ENCODE results near the gene GAGE12H. TPM values are rescaled to one million over a fixed set of nuclear protein-coding genes. Genes with fewer than 3 reads are reported as not detected.
"Not testable (repeated sequence)": the region's sequence is repeated elsewhere in the genome, so short reads cannot be mapped to it uniquely, and the experiment has no call there.

GAGE12H gene, protein sequence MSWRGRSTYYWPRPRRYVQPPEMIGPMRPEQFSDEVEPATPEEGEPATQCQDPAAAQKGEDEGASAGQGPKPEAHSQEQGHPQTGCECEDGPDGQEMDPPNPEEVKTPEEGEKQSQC
- not detected in 2 replicates for total RNA-seq

DNA sequence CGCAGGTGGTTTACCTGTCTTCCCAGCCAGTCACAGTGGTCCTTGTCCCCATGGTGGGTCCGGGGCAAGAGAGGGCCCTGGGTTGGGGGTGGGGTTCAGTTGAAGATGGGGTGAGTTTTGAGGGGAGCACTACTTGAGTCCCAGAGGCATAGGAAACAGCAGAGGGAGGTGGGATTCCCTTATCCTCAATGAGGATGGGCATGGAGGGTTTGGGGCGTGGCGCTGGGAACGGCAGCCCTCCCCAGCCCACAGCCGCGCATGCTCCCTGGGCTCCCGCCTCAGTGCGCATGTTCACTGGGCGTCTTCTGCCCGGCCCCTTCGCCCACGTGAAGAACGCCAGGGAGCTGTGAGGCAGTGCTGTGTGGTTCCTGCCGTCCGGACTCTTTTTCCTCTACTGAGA lies at the start of gene GAGE12H:
Gene GAGE12H, plus strand, starts transcription at position 301 of the 400 bp plus-strand sequence. CDS start 1,155 bp downstream, outside the sequence.
- DNase-seq (ENCODE audit: extremely low read depth, low read depth, low spot score): not testable (repeated sequence)

DNA sequence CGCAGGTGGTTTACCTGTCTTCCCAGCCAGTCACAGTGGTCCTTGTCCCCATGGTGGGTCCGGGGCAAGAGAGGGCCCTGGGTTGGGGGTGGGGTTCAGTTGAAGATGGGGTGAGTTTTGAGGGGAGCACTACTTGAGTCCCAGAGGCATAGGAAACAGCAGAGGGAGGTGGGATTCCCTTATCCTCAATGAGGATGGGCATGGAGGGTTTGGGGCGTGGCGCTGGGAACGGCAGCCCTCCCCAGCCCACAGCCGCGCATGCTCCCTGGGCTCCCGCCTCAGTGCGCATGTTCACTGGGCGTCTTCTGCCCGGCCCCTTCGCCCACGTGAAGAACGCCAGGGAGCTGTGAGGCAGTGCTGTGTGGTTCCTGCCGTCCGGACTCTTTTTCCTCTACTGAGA lies 47.9 kb upstream of the GAGE12H start, which contains the start of gene GAGE12C:
Gene GAGE12C, plus strand, starts transcription at position 301 of the 400 bp plus-strand sequence. CDS start 1,155 bp downstream, outside the sequence.
- not testable (repeated sequence) for DNase-seq (ENCODE audit: extremely low read depth, low read depth, low spot score)

DNA sequence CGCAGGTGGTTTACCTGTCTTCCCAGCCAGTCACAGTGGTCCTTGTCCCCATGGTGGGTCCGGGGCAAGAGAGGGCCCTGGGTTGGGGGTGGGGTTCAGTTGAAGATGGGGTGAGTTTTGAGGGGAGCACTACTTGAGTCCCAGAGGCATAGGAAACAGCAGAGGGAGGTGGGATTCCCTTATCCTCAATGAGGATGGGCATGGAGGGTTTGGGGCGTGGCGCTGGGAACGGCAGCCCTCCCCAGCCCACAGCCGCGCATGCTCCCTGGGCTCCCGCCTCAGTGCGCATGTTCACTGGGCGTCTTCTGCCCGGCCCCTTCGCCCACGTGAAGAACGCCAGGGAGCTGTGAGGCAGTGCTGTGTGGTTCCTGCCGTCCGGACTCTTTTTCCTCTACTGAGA lies 38.3 kb upstream of the GAGE12H start, which contains the start of gene GAGE12D:
Gene GAGE12D, plus strand, starts transcription at position 301 of the 400 bp plus-strand sequence. CDS start 1,155 bp downstream, outside the sequence.
- not testable (repeated sequence) for DNase-seq (ENCODE audit: extremely low read depth, low read depth, low spot score)

DNA sequence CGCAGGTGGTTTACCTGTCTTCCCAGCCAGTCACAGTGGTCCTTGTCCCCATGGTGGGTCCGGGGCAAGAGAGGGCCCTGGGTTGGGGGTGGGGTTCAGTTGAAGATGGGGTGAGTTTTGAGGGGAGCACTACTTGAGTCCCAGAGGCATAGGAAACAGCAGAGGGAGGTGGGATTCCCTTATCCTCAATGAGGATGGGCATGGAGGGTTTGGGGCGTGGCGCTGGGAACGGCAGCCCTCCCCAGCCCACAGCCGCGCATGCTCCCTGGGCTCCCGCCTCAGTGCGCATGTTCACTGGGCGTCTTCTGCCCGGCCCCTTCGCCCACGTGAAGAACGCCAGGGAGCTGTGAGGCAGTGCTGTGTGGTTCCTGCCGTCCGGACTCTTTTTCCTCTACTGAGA lies 28.8 kb upstream of the GAGE12H start, which contains the start of gene GAGE12E:
Gene GAGE12E, plus strand, starts transcription at position 301 of the 400 bp plus-strand sequence. CDS start 1,155 bp downstream, outside the sequence.
- DNase-seq (ENCODE audit: extremely low read depth, low read depth, low spot score): not testable (repeated sequence)

DNA sequence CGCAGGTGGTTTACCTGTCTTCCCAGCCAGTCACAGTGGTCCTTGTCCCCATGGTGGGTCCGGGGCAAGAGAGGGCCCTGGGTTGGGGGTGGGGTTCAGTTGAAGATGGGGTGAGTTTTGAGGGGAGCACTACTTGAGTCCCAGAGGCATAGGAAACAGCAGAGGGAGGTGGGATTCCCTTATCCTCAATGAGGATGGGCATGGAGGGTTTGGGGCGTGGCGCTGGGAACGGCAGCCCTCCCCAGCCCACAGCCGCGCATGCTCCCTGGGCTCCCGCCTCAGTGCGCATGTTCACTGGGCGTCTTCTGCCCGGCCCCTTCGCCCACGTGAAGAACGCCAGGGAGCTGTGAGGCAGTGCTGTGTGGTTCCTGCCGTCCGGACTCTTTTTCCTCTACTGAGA lies 19.2 kb upstream of the GAGE12H start, which contains the start of gene GAGE12F:
Gene GAGE12F, plus strand, starts transcription at position 301 of the 400 bp plus-strand sequence. CDS start 1,155 bp downstream, outside the sequence.
- not testable (repeated sequence) for DNase-seq (ENCODE audit: extremely low read depth, low read depth, low spot score)

DNA sequence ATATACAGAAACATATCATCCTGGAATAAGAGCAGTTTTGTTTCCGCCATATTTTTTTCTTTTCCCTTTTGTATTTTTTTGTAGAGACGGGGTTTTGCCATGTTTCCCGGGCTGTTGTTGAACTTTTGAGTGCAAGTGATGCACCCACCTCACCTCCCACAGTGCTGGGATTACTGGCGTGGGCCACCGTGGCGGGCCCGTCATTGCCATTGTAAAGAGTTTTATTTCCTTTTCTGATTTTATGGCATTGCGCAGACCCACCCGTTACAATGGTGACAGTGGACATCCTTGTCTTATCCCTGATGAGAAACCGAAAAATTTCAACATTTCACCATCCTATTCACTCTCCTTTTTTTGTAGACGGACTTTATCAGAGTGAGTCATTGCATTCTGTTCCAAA lies 11.0 kb upstream of the GAGE12H start:
- DNase-seq (ENCODE audit: extremely low read depth, low read depth, low spot score): not testable (repeated sequence)

DNA sequence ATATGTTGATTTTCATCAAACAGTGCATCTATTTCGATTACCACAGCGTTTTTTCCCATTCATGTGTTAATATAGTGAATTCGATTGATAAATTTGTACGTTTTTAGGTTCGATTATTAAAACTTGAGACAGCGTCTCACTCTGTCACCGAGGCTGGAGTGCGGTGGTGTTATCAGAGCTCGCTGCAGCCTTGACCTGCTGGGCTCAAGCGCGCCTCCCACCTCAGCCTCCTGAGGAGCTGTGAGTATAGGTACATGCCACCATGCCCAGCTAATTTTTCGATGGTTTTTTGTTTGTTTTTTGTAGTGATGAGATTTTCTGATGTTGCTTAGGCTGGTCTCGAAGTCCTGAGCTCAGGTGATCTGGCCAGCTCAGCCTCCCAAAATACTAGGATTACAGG lies 10.6 kb upstream of the GAGE12H start:
- not testable (repeated sequence) for DNase-seq (ENCODE audit: extremely low read depth, low read depth, low spot score)

DNA sequence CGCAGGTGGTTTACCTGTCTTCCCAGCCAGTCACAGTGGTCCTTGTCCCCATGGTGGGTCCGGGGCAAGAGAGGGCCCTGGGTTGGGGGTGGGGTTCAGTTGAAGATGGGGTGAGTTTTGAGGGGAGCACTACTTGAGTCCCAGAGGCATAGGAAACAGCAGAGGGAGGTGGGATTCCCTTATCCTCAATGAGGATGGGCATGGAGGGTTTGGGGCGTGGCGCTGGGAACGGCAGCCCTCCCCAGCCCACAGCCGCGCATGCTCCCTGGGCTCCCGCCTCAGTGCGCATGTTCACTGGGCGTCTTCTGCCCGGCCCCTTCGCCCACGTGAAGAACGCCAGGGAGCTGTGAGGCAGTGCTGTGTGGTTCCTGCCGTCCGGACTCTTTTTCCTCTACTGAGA lies 9.6 kb upstream of the GAGE12H start, which contains the start of gene GAGE12G:
Gene GAGE12G, plus strand, starts transcription at position 301 of the 400 bp plus-strand sequence. CDS start 1,155 bp downstream, outside the sequence.
- DNase-seq (ENCODE audit: extremely low read depth, low read depth, low spot score): not testable (repeated sequence)

DNA sequence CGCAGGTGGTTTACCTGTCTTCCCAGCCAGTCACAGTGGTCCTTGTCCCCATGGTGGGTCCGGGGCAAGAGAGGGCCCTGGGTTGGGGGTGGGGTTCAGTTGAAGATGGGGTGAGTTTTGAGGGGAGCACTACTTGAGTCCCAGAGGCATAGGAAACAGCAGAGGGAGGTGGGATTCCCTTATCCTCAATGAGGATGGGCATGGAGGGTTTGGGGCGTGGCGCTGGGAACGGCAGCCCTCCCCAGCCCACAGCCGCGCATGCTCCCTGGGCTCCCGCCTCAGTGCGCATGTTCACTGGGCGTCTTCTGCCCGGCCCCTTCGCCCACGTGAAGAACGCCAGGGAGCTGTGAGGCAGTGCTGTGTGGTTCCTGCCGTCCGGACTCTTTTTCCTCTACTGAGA lies 9.4 kb downstream of the GAGE12H start, which contains the start of gene GAGE2A:
Gene GAGE2A, plus strand, starts transcription at position 301 of the 400 bp plus-strand sequence. CDS start 1,155 bp downstream, outside the sequence.
- not testable (repeated sequence) for DNase-seq (ENCODE audit: extremely low read depth, low read depth, low spot score)

DNA sequence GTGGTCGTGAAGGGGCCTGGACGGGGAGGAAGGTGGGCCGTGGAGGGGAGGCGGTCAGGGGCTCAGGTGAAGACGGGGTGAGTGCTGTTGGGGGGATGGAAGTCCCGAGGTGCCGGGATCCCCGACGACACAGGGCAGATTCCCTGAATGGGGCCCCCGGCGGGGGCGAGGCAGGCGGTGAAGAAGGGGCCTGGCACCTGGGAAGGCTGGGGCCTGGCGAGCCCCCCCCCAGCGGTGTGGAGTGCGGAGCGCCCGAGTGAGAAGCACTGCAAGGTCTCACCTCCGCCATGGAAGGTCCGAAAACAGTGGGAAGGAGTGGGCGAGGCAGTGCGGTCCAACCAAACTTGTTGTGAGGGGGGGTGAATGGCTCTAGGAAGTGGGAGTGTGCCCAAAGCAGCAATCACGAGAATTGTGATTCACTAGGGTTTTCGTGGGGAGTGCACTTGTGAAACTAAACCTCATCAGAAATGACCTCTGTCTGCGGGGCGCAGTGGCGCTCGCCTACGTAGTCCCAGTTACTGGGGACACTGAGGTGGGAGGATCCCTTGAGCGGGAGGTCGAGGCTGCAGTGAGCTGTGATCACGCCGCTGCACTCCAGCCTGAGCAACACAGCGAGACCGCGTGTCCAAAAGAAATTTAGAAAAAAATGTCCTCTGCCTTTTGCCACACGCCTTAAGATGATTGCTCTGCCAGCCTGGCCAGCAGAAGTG lies 10.2 kb downstream of the GAGE12H start:
- not testable (repeated sequence) for DNase-seq (ENCODE audit: extremely low read depth, low read depth, low spot score)

DNA sequence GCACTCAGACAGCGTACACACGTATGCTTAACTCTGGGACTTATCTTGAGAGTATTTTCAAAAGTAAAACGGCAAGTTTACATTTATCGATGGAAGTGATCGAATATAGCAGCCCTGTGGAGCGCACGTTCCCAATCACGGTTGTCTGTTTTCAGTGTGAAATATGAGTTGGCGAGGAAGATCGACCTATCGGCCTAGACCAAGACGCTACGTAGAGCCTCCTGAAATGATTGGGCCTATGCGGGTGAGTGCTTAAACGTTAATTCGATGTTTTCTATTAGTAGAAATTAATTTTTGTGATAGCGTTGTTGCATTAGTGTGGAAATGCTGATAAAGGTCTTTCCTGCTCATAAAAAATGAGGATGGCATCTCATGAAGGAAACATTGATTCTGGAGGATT lies 10.7 kb downstream of the GAGE12H start:
- not testable (repeated sequence) for DNase-seq (ENCODE audit: extremely low read depth, low read depth, low spot score)

DNA sequence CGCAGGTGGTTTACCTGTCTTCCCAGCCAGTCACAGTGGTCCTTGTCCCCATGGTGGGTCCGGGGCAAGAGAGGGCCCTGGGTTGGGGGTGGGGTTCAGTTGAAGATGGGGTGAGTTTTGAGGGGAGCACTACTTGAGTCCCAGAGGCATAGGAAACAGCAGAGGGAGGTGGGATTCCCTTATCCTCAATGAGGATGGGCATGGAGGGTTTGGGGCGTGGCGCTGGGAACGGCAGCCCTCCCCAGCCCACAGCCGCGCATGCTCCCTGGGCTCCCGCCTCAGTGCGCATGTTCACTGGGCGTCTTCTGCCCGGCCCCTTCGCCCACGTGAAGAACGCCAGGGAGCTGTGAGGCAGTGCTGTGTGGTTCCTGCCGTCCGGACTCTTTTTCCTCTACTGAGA lies 19.0 kb downstream of the GAGE12H start, which contains the start of gene GAGE1:
Gene GAGE1, plus strand, starts transcription at position 301 of the 400 bp plus-strand sequence. CDS start 1,155 bp downstream, outside the sequence.
- not testable (repeated sequence) for DNase-seq (ENCODE audit: extremely low read depth, low read depth, low spot score)

DNA sequence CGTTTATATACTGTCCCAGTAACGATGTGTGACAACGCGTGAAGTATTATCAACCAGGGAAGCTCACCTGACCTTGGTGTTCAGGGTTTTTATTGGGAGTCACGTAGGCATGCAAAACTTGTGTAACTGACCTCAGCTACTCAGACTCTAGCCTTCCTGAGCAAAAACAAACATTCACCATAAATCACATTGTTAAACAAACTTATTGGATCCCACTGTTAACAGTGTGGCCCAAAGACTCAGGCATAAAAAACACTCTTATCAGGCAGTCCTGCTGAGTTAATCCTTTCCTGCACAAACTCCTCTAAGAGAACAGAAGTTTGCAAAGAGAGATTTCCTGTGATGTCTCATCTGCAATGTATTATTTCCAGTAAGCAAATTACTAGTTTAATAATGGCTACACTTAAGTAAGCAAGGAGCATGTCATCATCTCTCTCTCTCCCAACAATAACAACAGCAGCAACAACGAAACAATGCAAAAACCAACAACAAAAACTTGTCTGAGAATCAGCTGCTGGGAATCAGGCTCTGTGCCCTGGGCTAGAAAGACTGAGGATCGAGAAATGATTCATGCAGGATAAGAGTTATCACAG lies 31.1 kb downstream of the GAGE12H start:
- DNase-seq (ENCODE audit: extremely low read depth, low read depth, low spot score): no peak

DNA sequence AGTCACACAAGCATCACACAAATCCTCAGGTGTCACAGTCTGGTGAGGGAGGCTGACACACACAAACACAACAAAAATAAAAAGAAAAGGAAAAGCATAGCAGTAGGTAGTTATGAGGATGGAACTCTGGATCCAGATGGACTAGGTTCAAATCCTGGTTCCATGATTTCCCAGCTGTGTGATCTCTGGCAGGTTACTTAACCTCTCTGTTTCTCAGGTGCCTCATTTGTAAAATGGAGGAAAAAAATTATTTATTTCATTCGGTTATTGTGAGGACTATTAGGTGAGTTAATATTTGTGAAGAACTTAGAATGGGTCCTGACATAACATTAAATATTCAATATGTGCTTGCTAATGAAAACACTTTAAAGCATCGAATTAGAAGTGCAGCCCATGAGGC lies 38.8 kb downstream of the GAGE12H start:
- no peak for DNase-seq (ENCODE audit: extremely low read depth, low read depth, low spot score)

DNA sequence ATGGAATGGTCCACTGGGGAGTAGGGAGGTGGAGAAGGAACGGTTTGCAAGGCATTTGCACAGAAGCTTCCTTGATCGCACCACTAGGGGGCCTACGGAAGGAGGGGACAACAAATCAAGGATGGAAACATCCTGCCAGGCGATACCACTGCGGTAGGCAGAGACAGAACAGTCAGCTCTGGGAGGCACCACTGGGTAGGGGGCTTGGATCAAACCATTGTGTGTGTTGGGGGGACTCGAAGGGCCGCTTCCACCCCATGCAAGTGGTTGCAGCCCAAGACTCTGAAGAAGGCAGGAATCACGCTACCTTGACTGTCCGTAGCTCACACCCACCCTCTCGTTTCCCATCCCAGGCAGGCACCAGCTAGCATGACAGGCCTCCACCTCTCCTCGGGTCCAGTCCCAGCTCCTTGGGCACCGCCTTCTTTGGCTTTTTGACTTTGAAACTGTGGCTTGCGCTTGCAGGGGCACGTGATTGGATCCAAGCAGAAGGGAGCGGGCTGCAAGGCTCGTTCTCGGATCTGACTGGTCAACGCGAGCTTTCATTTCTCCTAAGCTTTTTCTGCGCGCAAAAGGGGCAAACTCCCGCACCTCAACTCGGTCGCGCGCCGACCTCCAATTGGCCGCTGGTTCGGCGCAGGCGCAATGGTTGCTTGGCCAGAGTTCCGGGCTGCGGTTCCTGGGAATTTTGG lies 47.5 kb downstream of the GAGE12H start:
- DNase-seq (ENCODE audit: extremely low read depth, low read depth, low spot score): no peak

Other genes with a start within 250 kb of the GAGE12H start
- not detected in 2 replicates for gene GAGE13, start 248.4 kb upstream of the GAGE12H start, total RNA-seq
- not detected in 2 replicates for gene GAGE12C, start 47.8 kb upstream of the GAGE12H start, total RNA-seq
- not detected in 2 replicates for gene GAGE12D, start 38.2 kb upstream of the GAGE12H start, total RNA-seq
- not detected in 2 replicates for gene GAGE12E, start 28.7 kb upstream of the GAGE12H start, total RNA-seq
- gene GAGE12F, start 19.1 kb upstream of the GAGE12H start, total RNA-seq: not detected in 2 replicates
- not detected in 2 replicates for gene GAGE12G, start 9.5 kb upstream of the GAGE12H start, total RNA-seq
- not detected in 2 replicates for gene GAGE2A, start 9.5 kb downstream of the GAGE12H start, total RNA-seq
- gene GAGE1, start 19.1 kb downstream of the GAGE12H start, total RNA-seq: not detected in 2 replicates
- not detected in 2 replicates for gene PAGE1, start 116.0 kb downstream of the GAGE12H start, total RNA-seq
- gene PAGE4, start 249.4 kb downstream of the GAGE12H start, total RNA-seq: not detected in 2 replicates

All from glomerular endothelial cell (primary cell).